HUDEP-2 (cell line): ENCODE data around the gene TNFRSF1A.

Source experiments
- DNase-seq, 76 experiments: peaks; one replicate each; lab custom pipeline; 2025; ENCODE audit not compliant: unreplicated experiment in 76 of 76; lab: John Stamatoyannopoulos, UW

The TNFRSF1A gene

GRCh38 chr12:6281081-6281809, 60.6 kb downstream of the TNFRSF1A start:
- DNase-seq: no peak

- no peak for DNase-seq
Observed at GRCh38 chr12:6280672-6281071, 61.2 kb downstream of the TNFRSF1A start.

GRCh38 chr12:6280053-6280469, 61.8 kb downstream of the TNFRSF1A start:
- DNase-seq: no peak

GRCh38 chr12:6279631-6280030, 62.2 kb downstream of the TNFRSF1A start:
- DNase-seq: no peak

GRCh38 chr12:6279256-6279628, 62.6 kb downstream of the TNFRSF1A start:
- no peak for DNase-seq
